H1 (cell line): ENCODE results near the gene MT1H. TPM values are rescaled to one million over a fixed set of nuclear protein-coding genes. Genes with fewer than 3 reads are reported as not detected.

Experiments
- CHD7 ChIP-seq: fragments of 300-600 bp; sonication (generic); IDR thresholded peaks from 2 replicates; pipeline ENCODE4 v1.7.1; 2012; ENCODE audit warnings: low read length, moderate library complexity, mild to moderate bottlenecking, inconsistent platforms; ENCODE audit not compliant: insufficient replicate concordance
- SP1 ChIP-seq: IDR thresholded peaks from 2 replicates; pipeline ENCODE4 v1.6.1; 2011; ENCODE audit warnings: low read depth, low read length
- SP4 ChIP-seq: IDR thresholded peaks from 2 replicates; pipeline ENCODE4 v1.6.1; 2012; ENCODE audit warnings: low read length, inconsistent platforms
- polyA plus RNA-seq, 7 experiments: library from polyadenylated mRNA; depleted of rRNA in 3 of 7; stranded (reverse) in 5 of 7; unstranded in 2 of 7; fragments of >200 nt in 5 of 7; fragments of 200-250 nt in 2 of 7; gene quantifications; 1 replicate in 5 of 7; 2 replicates in 1 of 7; 4 replicates in 1 of 7; pipeline versions ENCODE4 v1.2.1 to v1.2.3, GENCODE V29; 2011 to 2013; ENCODE audit warnings: missing spikeins in 2 of 7, mixed read lengths in 2 of 7
- total RNA-seq: library from RNA; stranded (reverse); fragmentation: NEBNext Ultra II Directional; extraction: Animal tissue kit (Norgen Biotek cat#: 25700); gene quantifications from 2 replicates; pipeline ENCODE4 v1.2.1, GENCODE V29; 2021

The MT1H gene
- total and polyA plus RNA-seq, 2 of the 8 experiments (the other 6 are each of a cell fraction or from before 2014, with no cell fraction given): 11.9 to 95.7 TPM

- no peak for TF ChIP-seq CHD7
- TF ChIP-seq SP1: no peak
- TF ChIP-seq SP4: no peak
- TF ChIP-seq, all 59 proteins: peak for 0
These were observed 31.9 kb downstream of the MT1H start (continued) for GRCh38 chr16:56701534-56701933.
